ENCODE data around the gene B4GALNT3.

B4GALNT3 gene

GRCh38 chr12:578748-579419, 119.1 kb downstream of the B4GALNT3 start:
- DNase-seq (ENCODE audit: low read depth) = no peak
- H3K4me3 ChIP-seq (replicated peaks; ENCODE audit: low read depth, low read length) = no peak overlapping the region
- no peak for TF ChIP-seq CTCF (IDR thresholded peaks at IDR 0.05; ENCODE audit: low read length, missing control alignments)

- DNase-seq (ENCODE audit: low read depth) = no peak
- no peak overlapping the region for H3K4me3 ChIP-seq (replicated peaks; ENCODE audit: low read depth, low read length)
- no peak for TF ChIP-seq CTCF (IDR thresholded peaks at IDR 0.05; ENCODE audit: low read length, missing control alignments)
Measured at GRCh38 chr12:579420-580110, 119.8 kb downstream of the B4GALNT3 start.

DNA sequence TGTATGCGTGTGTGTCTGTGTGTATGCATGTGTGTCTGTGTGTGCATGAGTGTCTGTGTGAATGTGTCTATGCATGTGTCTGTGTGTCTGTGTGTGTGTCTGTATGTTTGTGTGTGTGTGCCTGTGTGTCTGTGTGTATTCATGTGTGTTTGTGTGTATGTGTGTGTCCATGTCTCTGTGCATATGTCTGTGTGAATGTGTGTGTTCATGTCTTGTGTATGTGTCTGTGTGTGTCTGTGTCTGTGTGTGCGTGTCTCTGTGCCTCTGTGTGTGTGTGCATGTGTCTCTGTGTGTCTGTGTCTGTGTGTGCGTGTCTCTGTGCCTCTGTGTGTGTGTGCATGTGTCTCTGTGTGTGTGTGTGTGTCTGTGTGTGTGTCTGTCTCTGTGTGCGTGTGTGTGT, 121.1 kb downstream of the B4GALNT3 start:
- TF ChIP-seq CTCF (IDR thresholded peaks at IDR 0.05; ENCODE audit: low read length, missing control alignments) = no peak

GRCh38 chr12:581321-581720, 121.6 kb downstream of the B4GALNT3 start:
- no peak for DNase-seq (ENCODE audit: low read depth)
- TF ChIP-seq CTCF (IDR thresholded peaks at IDR 0.05; ENCODE audit: low read length, missing control alignments) = no peak

More for the DNA sequence above, 121.1 kb downstream of the B4GALNT3 start:
- DNase-seq (ENCODE audit: low read depth) = no peak
- H3K4me3 ChIP-seq (replicated peaks; ENCODE audit: low read depth, low read length) = no peak overlapping the region

GRCh38 chr12:581746-582145, 122.0 kb downstream of the B4GALNT3 start:
- TF ChIP-seq CTCF (IDR thresholded peaks at IDR 0.05; ENCODE audit: low read length, missing control alignments) = no peak
- DNase-seq (ENCODE audit: low read depth) = no peak

More at GRCh38 chr12:581321-581720, 121.6 kb downstream of the B4GALNT3 start:
- no peak overlapping the region for H3K4me3 ChIP-seq (replicated peaks; ENCODE audit: low read depth, low read length)

GRCh38 chr12:583251-583869, 123.6 kb downstream of the B4GALNT3 start:
- TF ChIP-seq CTCF (IDR thresholded peaks at IDR 0.05; ENCODE audit: low read length, missing control alignments) = no peak
- no peak for DNase-seq (ENCODE audit: low read depth)

More at GRCh38 chr12:581746-582145, 122.0 kb downstream of the B4GALNT3 start:
- H3K4me3 ChIP-seq (replicated peaks; ENCODE audit: low read depth, low read length) = no peak overlapping the region

More at GRCh38 chr12:583251-583869, 123.6 kb downstream of the B4GALNT3 start:
- no peak overlapping the region for H3K4me3 ChIP-seq (replicated peaks; ENCODE audit: low read depth, low read length)

Data from fibroblast of pulmonary artery (primary cell).